GM03348 (cell line): ENCODE measurements around the gene SVEP1.
"Not testable (repeated sequence)": the region's sequence is repeated elsewhere in the genome, so short reads cannot be mapped to it uniquely, and the experiment has no call there.

Experiments used
- DNase-seq: peaks from one replicate; pipeline ENCODE4 v3.0.0; 2012; ENCODE audit warnings: low spot score

The SVEP1 gene

DNA sequence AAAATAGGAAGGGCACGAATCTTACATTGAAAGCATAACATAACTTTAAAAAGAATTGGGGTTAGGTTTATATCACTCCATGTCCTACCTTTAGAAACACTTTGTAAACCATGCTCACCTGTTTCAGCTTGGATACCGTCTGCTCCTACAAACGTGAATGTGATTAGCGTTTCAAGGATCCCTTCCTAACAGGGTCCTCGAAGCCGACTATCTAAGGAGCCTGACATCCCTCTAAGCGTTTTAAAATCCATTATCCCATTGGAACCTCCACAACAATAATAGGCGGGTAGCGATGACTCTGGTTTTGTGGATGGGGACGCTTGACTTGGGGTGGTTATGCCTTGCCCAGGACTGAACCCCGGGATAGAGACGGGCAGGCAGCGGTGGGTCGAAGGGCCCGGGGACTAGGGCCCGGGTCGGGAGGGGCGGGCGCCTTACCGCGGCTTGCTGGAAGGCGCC, 937 bp downstream of the SVEP1 start:
- DNase-seq, result no peak

DNA sequence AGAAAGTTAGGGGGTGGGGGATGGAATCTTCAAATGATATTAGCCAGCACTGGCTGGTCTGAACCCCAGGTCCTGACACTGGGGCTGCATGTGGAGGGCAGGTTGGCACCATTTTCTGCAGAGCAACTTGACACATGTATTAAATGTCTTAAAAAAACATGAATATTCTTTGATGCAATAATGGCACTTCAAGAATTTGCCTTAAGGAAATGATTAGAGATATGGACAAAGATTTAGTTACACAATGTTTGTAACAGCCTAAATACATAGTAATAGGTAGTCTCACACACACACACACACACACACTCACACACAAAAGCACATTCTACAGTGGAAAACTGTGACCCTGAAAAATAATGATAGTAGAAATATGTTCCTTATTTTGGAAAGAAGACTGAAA, 3.6 kb downstream of the SVEP1 start:
- DNase-seq, result no peak

- no peak for DNase-seq
Measured at GRCh38 chr9:110575169-110575568, 4.4 kb downstream of the SVEP1 start.

GRCh38 chr9:110573305-110573704, 6.2 kb downstream of the SVEP1 start:
- DNase-seq, result no peak

DNA sequence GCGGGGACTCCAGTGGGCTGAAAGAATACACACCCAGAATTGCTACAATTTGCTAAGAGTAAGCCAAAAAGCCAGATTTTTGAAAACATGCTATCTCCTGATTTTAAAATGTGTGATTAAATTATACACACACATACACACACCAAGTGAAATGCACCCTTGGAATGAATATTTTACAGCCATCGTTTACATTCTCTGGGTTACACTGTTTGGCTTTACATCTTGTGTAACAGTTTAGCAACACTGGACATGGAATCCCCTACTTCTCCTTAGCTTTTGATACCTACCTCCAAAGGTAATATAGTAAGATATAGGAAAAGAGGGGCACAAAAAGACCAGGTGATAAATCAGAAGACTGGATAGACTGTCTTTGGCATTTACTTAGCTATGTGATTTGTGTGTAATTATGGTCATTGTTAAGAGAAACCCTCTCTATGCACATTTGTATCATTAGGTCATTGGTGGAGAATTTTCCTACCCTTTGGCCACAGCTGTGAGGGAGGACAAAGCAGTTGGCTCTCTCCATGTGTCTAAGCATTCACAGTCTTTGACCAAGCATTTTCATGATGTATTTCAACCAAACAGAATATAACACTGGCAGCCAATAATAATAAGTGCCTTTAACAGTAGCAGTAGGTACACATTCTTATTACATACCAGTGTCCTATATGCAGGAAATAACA, 7.6 kb downstream of the SVEP1 start:
- DNase-seq, result no peak

GRCh38 chr9:110566156-110566555, 13.4 kb downstream of the SVEP1 start:
- DNase-seq, result no peak

- DNase-seq, result no peak
Measured at GRCh38 chr9:110561826-110562225, 17.7 kb downstream of the SVEP1 start.

GRCh38 chr9:110559869-110560268, 19.7 kb downstream of the SVEP1 start:
- DNase-seq, result no peak

DNA sequence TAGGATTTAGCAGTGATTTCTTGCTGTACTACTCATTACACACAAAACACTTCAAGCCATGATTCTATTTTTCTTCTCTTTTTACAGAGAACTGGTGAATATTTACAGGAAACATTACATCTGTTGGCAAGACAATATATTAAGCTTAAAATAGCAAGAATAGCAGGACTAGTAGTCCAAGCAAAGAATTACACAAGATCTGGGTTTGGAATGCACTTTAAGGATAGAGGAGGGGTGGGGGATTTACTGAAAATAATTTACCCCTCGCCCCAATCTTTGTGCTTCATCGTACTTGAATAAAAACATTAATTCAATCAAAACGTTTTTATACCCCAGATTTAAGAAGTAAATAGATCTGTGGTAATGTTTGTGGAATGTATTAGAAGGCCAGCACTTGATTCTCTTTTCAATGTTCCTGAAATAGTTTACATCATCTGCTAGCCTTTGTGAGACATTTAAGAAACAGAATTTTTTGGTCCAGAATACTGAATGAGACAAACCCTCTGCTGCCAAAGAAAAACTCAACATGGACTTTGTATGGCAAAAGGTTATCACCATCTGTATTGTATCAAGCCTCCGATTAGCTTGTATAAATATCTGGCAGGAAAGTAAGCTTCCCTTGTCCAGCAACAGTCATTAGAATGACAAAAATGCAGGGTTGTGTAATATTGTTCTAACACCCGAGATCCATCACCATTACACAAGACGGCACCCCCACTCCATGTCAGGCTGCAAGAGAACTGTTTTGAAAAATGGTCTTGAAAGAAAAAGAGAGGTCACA, 23.8 kb downstream of the SVEP1 start:
- peak; percentile 82 for DNase-seq

DNA sequence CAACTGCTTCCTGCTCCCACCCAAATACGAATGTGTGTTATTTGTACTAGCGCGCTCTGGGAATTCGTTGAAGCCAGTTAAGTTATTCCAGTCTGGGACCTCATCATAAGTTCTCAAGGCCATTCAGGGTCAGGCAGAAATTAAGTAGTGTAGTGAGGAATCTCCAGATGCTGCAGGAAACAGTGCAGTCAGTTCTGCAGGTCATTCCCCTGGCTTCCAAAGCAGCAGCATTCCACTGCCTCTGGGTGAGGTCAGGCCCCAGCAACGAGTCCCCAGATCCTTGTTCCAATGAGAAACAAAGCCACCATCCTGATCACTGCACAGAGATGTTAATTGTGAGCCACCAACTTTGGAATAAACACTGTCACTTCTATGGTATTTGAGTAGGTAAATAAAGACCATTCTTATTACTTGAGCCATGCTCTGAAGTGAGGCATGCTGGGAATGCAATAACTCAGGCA, 33.1 kb downstream of the SVEP1 start:
- no peak for DNase-seq

GRCh38 chr9:110545705-110546104, 33.8 kb downstream of the SVEP1 start:
- DNase-seq, result no peak

- no peak for DNase-seq
Measured at GRCh38 chr9:110543631-110544051, 35.9 kb downstream of the SVEP1 start.

DNA sequence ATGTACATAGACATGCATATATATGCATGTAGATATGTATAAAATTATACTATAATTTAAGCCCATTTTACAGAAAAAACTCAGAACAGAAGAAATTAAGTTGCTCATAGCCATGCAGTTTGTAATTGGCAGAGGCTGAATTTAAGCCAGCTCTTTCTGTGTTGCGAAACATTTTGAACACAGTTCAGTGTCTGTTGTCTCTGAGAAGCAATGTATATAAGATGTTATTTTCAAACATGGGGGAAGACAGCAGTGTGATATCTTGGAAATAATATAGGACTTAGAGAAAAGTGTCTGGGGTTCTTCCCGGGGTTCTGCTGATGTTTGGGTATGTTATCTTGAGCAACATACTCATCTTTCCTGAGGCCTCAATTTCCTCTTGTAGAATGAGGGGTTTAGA, 37.6 kb downstream of the SVEP1 start:
- no peak for DNase-seq

DNA sequence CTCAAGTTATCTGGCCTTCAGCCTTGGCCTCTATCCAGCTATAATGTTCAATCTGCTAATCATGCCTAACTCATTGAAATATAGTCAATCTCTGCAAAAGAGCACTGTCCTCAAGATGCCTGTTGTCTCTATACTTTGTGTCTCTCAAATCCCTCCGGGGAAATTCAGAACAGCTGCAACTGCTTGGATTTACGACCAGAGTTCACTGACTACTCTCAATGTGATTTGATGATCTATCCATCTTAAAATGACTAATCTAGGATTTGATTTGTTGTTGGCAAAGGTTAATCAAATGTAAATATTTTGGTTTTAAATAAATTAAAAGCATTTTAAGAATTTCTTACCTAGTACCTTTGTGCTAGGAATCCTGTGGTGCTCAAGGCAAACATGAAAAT, 40.9 kb downstream of the SVEP1 start:
- no peak for DNase-seq

DNA sequence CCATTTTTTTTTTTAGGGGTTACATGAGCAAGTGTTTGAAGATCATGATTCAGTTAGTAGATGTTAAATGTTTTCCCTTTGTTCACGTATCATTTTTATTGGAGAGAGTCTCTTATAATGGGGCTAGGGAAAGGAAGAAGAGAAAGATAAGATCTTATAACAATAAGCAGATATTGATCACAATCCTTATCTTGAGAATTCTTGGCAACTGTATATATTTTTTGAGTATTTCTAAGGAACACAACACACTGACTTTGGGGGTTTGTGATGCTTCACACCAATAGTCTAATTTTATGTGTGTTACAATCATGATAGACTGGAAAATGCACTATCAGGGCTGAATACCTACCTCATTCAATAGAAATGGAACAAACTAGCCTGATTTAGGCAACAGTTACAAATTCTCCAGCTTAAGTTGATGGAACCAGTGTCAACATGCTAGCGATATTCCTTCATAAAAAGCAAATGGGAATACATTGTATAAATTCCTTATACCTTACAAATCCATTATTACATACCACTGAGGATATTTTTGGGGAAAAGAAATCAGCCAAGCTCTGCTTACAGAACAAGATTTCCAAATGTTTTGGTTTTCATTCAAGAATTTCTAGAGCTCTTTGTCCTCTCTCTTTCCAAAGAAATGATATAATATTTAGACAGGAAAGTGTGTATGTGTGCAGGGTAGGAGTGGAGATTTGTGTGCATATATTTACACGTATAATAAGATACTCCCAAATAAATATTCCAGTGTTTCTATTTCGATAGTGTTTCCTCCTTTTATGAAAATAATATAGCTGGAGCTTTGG, 41.5 kb downstream of the SVEP1 start:
- peak; percentile 20 for DNase-seq

- DNase-seq, result peak; percentile 25
Measured at GRCh38 chr9:110536822-110537221, 42.7 kb downstream of the SVEP1 start.

DNA sequence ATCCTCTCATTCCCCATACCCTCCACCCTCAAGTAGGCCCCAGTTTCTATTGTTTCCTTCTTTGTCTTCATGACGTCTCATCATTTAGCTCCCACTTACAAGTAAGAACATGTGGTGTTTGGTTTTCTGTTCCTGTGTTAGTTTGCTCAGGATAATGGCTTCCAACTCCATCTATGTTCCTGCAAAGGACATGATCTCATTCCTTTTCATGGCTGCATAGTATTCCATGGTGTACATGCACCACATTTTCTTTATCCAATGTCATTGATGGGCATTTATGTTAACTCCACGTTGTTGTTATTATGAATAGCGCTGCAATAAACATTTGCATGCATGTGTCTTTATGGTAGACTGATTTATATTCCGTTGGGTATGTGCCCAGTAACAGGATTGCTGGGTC, 45.4 kb downstream of the SVEP1 start:
- not testable (repeated sequence) for DNase-seq

DNA sequence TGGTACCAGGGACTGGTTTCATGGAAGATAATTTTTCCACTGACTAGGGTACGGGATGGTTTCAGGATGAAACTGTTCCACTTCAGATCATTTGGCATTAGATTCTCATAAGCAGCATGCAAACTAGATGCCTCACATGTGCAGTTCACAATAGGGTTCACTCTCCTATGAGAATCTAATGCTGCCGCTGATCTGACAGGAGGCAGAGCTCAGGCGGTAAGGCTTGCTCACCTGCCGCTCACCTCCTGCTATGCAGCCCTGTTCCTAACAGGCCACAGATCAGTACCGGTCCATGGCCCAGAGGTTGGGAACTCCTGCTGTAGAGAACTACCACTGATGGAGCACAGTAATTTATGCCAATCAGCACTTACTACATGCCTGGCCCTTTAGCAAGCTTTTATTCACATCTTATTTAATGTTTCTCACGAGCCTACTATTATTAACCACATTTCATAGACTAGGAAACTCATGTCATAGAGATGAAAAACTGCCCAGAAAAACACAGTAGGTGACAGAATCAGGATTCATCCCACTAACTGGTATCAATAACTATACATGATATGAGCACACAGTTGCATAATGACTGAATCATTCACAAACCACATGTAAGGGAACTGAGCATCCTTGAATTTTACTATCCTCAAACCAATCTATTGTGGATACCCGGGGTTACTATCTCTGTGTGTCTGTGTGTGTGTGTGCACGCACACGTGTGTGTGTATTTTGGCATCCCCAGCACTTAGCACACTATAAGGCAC, 46.5 kb downstream of the SVEP1 start:
- no peak for DNase-seq

- peak; percentile 35 for DNase-seq
Measured at GRCh38 chr9:110531776-110532175, 47.8 kb downstream of the SVEP1 start.

GRCh38 chr9:110531241-110531640, 48.3 kb downstream of the SVEP1 start:
- not testable (repeated sequence) for DNase-seq

DNA sequence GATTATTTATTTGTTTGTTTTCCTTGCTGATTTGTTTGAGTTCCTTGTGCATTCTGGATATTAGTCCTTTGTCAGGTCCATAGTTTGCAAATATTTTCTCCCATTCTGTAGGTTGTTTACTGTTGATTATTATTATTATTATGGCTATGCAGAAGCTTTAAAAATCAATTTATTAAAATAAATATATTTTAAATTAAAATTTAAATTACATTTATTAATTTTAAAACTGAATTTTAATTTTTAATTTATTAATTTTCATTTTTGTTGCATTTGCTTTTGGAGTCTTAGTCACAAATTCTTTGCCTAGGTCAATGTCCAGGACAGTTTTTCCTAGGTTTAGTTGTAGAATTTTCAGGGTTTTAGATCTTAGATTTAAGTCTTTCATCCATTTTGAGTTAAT, 50.9 kb downstream of the SVEP1 start:
- no peak for DNase-seq

DNA sequence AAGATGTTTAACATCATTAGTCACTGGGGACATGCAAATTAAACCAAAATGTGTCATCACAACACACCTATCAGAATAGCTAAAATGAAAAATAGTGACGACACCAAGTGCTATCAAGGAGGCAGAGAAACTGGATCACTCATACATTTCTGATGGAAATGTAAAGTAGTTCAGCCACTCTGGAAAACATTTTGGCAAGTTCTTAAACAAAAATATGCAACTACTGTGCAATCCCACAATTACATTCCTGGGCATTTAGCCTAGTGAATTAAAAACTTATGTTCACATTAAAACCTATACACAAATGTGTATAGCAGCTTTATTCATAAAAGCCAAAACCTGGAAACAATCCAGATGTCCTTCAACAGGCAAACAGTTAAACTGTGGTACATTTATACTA, 53.1 kb downstream of the SVEP1 start:
- DNase-seq, result peak; percentile 13
